ENCODE results near the gene PARD6A.

The PARD6A gene

DNA sequence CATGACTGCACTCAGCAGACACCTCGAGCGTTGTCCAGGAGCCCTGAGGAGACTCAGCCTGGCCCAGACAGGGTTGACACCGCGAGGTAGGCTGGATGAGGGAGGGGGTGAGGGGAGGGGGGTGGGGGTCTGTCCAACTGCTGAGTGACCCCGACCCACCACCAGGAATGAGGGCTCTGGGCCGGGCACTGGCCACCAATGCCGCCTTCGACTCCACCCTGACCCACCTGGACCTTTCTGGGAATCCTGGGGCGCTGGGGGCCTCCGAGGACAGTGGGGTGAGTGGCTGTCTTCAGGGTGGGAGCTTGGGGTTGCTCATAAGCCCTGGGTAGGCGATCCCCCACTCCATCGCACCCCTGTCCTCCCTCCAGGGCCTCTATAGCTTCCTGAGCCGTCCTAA is 13.1 kb upstream of the PARD6A start:
- FAIRE-seq (no peak), DNase-seq (ENCODE audit: insufficient read length) (no peak)
- no peak for TF ChIP-seq TAF1 (IDR thresholded peaks at IDR 0.05; ENCODE audit: borderline replicate concordance, low read depth, low read length)
- no peak for TF ChIP-seq POLR2AphosphoS5 (IDR thresholded peaks at IDR 0.05; ENCODE audit: low read depth, low read length)
- TF ChIP-seq POLR2A (IDR thresholded peaks at IDR 0.05; ENCODE audit: low read depth, low read length), result no peak

DNA sequence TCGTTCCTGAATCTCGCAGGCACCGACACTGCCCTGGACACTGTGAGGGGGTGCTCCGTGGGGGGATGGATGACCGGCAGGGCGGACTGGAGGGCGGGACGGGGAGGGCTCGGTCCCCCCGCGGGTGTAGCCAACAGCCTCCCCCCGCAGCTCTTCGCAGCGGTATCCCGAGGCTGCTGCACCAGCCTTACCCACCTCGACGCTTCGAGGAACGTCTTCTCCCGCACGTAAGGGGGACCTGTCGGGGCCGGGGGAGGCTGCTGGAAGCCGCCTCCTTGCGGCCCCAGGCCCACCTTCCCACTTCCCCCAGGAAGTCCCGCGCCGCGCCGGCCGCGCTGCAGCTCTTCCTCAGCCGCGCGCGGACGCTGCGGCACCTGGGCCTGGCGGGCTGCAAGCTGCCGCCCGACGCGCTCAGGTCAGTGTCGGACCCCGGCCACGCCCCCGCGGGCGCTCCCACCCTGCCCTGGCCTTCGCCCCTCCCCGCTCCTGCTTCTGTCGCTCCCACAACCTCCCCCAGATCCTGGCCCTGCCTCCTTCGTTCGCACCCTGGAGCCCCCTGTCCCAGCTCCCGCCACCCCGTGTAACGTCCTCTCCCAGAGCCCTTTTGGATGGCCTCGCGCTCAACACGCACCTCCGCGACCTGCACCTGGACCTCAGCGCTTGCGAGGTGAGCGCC is 12.5 kb upstream of the PARD6A start:
- TF ChIP-seq POLR2A (IDR thresholded peaks at IDR 0.05; ENCODE audit: low read depth, low read length) (no peak), TAF1 (IDR thresholded peaks at IDR 0.05; ENCODE audit: borderline replicate concordance, low read depth, low read length) (no peak), POLR2AphosphoS5 (IDR thresholded peaks at IDR 0.05; ENCODE audit: low read depth, low read length) (no peak)
- no peak for FAIRE-seq

DNA sequence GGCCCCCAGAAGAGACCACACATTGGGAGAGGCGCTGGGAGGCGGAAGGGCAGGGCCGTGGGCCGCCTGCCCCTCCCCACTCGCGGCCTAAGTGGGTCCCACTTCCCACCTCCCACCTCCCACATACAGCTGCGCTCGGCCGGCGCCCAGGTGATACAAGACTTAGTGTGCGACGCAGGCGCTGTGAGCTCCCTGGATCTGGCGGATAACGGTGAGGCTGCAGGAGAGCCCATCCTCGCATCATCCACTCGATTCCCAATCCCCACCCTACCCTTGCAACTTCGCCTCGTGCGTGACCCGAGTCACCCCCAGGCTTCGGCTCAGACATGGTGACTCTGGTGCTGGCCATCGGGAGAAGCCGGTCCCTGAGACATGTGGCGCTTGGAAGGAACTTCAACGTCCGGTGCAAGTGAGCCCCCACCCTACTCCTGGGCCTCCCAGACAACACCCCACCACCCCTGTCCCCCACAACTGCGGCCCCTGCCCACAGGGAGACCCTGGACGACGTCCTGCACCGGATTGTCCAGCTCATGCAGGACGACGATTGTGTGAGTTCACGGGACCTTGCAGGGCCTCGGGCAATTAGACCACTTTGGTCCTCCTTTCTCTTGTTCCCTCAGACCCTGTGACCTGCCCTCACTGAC is 11.9 kb upstream of the PARD6A start:
- TF ChIP-seq TAF1 (IDR thresholded peaks at IDR 0.05; ENCODE audit: borderline replicate concordance, low read depth, low read length), result no peak
- no peak for TF ChIP-seq POLR2A (IDR thresholded peaks at IDR 0.05; ENCODE audit: low read depth, low read length)
- no peak for TF ChIP-seq POLR2AphosphoS5 (IDR thresholded peaks at IDR 0.05; ENCODE audit: low read depth, low read length)
- FAIRE-seq (no peak), DNase-seq (ENCODE audit: insufficient read length) (no peak)

More for the DNA sequence above, 12.5 kb upstream of the PARD6A start:
- no peak for DNase-seq (ENCODE audit: insufficient read length)

DNA sequence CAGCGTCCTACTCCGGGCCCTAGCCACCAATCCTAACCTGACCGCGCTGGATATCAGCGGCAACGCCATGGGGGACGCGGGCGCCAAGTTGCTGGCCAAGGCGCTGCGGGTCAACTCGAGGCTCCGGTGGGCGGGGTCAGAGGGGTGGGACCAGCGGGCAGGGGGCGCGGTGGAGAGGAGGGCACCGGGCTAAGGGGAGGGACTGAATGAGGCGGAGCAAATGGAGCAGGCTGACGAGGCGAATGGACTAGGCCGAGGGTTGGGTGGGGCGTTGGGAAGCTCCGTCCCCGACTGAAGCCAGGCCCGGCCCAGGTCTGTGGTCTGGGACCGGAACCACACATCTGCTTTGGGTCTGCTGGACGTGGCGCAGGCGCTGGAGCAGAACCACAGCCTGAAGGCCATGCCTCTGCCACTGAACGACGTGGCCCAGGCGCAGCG is 11.2 kb upstream of the PARD6A start:
- DNase-seq (ENCODE audit: insufficient read length) (no peak), FAIRE-seq (no peak)
- TF ChIP-seq POLR2A (IDR thresholded peaks at IDR 0.05; ENCODE audit: low read depth, low read length) (no peak), POLR2AphosphoS5 (IDR thresholded peaks at IDR 0.05; ENCODE audit: low read depth, low read length) (no peak), TAF1 (IDR thresholded peaks at IDR 0.05; ENCODE audit: borderline replicate concordance, low read depth, low read length) (no peak)

DNA sequence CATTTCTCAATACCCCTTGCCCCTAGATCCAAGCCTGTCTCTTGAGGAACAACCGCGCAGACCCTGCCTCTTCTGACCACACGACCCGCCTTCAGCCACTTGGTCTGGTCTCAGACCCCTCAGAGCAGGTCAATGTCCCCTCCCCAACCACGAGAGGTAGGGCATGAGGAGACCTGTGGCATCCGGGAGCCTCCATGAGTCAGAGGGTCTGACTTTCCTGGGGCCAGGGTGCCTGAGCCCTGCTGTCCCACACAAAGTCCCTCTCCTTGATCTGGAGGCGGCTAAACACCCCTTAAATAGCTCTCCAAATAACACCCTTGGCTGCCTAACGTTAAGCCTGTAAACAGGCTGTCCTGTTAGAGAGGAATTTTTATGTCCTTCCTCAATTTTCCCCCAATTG is 10.7 kb upstream of the PARD6A start:
- TF ChIP-seq TAF1 (IDR thresholded peaks at IDR 0.05; ENCODE audit: borderline replicate concordance, low read depth, low read length) (no peak), POLR2A (IDR thresholded peaks at IDR 0.05; ENCODE audit: low read depth, low read length) (no peak), POLR2AphosphoS5 (IDR thresholded peaks at IDR 0.05; ENCODE audit: low read depth, low read length) (no peak)
- FAIRE-seq (no peak), DNase-seq (ENCODE audit: insufficient read length) (no peak)

DNA sequence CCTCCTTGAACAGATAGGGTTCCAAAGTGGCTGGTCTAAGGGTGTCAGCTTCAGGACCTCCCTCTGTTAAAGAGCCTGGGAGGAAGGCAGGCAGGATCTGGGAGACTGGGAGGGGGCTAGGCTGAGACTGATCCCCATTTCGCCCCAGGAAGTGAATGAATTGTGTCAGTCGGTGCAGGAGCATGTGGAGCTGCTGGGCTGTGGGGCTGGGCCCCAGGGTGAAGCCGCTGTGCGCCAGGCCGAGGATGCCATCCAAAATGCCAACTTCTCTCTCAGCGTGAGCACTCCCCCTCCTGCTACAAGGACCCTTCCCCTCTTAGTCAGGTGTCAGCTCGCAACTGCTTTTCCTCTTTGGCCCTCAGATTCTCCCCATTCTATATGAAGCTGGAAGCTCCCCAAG is 9.7 kb upstream of the PARD6A start:
- TF ChIP-seq TAF1 (IDR thresholded peaks at IDR 0.05; ENCODE audit: borderline replicate concordance, low read depth, low read length) (no peak), POLR2AphosphoS5 (IDR thresholded peaks at IDR 0.05; ENCODE audit: low read depth, low read length) (no peak), POLR2A (IDR thresholded peaks at IDR 0.05; ENCODE audit: low read depth, low read length) (no peak)
- FAIRE-seq, result no peak

DNA sequence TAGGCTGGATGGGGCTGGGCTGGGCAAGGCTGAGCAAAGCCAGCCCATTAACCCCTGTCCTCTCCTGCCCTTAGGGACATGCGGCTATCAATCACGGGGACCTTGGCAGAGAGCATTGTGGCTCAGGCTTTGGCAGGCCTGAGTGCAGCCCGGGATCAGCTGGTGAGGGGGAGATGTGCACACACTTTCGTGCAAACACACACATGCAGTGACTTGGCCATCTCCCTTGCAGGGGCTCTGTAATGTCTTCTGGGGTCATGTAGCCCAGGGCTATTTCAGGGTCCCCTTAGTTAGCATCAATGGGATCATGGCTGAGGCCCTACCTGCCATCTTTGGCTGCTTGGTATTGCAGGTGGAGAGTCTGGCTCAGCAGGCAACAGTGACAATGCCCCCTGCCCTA is 8.9 kb upstream of the PARD6A start:
- no peak for TF ChIP-seq POLR2AphosphoS5 (IDR thresholded peaks at IDR 0.05; ENCODE audit: low read depth, low read length)
- no peak for TF ChIP-seq POLR2A (IDR thresholded peaks at IDR 0.05; ENCODE audit: low read depth, low read length)
- no peak for TF ChIP-seq TAF1 (IDR thresholded peaks at IDR 0.05; ENCODE audit: borderline replicate concordance, low read depth, low read length)
- FAIRE-seq, result no peak
- no peak for DNase-seq (ENCODE audit: insufficient read length)

More for the DNA sequence above, 9.7 kb upstream of the PARD6A start:
- DNase-seq (ENCODE audit: insufficient read length), result no peak

DNA sequence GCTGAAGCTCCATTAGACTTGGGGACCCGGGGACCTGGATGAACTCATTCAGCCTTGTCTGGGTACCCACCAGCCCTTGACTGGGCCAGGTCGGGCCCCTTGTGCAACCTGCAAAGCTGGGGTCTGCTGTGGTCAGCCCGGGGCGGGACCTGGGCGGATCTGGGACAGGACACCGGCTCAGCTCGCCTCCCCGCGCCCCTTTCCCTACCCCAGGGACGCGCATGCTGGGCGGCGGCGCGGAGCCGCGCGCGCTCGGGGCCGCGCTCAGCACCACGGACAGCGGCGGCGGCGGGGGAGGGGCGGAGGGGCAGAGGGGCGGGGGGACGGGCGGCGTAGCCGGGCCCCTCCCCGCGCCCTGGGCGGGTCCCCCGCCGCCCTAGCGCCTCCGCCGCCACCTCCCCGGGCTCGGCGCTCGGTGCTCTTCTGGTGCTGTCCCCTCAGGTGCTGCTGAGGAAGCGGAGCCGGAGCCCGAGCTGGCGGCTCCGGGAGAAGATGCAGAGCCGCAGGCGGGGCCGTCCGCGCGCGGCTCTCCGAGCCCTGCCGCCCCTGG is 8.1 kb upstream of the PARD6A start:
- no peak for FAIRE-seq
- no peak for DNase-seq (ENCODE audit: insufficient read length)
- TF ChIP-seq TAF1 (IDR thresholded peaks at IDR 0.05; ENCODE audit: borderline replicate concordance, low read depth, low read length), result no peak
- no peak for TF ChIP-seq POLR2A (IDR thresholded peaks at IDR 0.05; ENCODE audit: low read depth, low read length)
- TF ChIP-seq POLR2AphosphoS5 (IDR thresholded peaks at IDR 0.05; ENCODE audit: low read depth, low read length), result no peak

DNA sequence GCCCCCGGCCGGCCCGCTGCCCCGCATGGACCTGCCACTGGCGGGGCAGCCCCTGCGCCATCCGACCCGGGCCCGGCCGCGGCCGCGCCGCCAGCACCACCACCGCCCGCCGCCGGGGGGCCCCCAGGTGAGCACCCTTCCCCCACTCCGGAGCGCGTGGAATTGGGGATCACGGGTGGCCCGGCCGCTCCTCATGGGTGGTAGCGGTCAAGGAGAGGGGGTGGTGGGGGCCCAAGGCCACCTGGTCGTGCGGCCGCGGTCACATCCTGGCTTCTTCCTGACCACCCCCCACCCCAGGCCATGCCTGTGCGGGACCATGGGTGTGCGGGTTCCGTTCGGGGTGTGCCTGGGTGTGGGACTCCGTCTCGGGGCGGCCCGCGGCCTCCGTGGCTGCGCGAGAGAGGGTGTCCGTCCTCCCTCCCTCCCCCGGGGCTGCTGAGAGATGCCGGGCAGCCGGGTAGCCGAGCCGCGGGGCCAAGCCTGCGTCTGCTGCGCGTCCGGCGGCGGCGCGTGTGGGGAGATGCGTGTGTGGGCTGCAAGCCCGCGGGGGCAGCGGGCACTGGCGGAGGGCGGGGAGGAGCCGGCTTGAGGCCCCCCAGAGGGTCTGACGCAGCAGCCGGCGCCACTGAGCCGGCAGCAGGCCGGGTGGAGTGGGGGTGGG is 7.5 kb upstream of the PARD6A start:
- TF ChIP-seq TAF1 (IDR thresholded peaks at IDR 0.05; ENCODE audit: borderline replicate concordance, low read depth, low read length) (no peak), POLR2A (IDR thresholded peaks at IDR 0.05; ENCODE audit: low read depth, low read length) (no peak), POLR2AphosphoS5 (IDR thresholded peaks at IDR 0.05; ENCODE audit: low read depth, low read length) (no peak)
- no peak for FAIRE-seq
- DNase-seq (ENCODE audit: insufficient read length), result no peak

DNA sequence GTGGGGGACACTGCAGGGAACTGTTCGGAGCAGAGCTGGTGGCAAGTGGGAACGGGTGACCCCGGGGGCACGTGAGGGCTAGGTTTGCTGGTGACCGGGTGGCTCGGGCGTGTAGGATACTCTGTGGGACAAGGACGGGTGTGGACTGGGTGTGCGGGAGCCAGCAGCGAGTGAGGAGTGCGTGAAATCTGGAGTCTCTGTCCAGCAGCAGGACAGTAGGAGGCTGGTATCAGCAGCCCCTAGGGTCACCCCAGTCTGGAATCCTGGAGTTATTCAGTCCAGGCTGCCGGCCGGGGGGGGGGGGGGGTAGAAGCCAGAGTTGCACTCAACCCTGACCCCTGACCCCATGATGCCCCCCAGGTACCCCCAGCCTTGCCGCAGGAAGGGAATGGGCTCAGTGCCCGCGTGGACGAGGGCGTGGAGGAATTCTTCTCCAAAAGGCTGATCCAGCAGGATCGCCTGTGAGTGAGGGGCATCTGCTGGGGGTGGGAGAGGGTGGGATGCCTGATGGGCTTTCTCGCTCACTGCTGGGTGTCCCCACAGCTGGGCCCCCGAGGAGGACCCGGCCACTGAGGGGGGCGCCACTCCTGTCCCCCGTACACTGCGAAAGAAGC is 6.9 kb upstream of the PARD6A start:
- FAIRE-seq (no peak), DNase-seq (ENCODE audit: insufficient read length) (no peak)
- TF ChIP-seq POLR2A (IDR thresholded peaks at IDR 0.05; ENCODE audit: low read depth, low read length) (no peak), POLR2AphosphoS5 (IDR thresholded peaks at IDR 0.05; ENCODE audit: low read depth, low read length) (no peak), TAF1 (IDR thresholded peaks at IDR 0.05; ENCODE audit: borderline replicate concordance, low read depth, low read length) (no peak)

DNA sequence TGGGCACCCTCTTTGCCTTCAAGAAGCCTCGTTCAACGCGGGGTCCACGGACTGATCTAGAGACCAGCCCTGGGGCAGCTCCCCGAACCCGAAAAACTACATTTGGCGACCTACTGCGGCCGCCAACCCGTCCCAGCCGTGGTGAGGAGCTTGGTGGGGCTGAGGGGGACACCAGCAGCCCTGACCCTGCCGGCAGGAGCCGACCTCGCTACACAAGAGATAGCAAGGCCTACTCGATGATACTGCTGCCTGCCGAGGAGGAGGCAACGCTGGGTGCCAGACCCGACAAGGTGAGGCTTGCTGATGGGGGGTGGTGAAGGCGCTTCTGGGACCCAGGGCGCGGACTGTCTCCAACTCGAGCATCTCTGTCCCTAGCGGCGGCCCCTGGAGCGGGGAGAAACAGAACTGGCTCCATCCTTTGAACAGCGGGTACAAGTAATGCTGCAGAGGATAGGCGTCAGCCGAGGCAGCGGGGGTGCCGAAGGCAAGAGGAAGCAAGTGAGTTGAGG is 6.3 kb upstream of the PARD6A start:
- TF ChIP-seq POLR2A (IDR thresholded peaks at IDR 0.05; ENCODE audit: low read depth, low read length) (no peak), POLR2AphosphoS5 (IDR thresholded peaks at IDR 0.05; ENCODE audit: low read depth, low read length) (no peak), TAF1 (IDR thresholded peaks at IDR 0.05; ENCODE audit: borderline replicate concordance, low read depth, low read length) (no peak)
- DNase-seq (ENCODE audit: insufficient read length) (no peak), FAIRE-seq (no peak)

All from GM12892 (cell line).